K562 (cell line): Measurements from ENCODE around the gene PTPN13.

Experiments
- E4F1 ChIP-seq: fragments of 250-450 bp; sonication (Bioruptor Pico); IDR thresholded peaks from 2 replicates; pipeline ENCODE4 v1.5.0; 2021; ENCODE audit warnings: mild to moderate bottlenecking, borderline replicate concordance
- EP300 ChIP-seq: IDR thresholded peaks from 2 replicates; pipeline ENCODE4 v1.6.1; 2012; ENCODE audit warnings: low read length, improper control_type of control experiment
- EZH2 ChIP-seq: IDR thresholded peaks from 2 replicates; pipeline ENCODE4 v1.6.1; 2012; ENCODE audit warnings: low read depth, mild to moderate bottlenecking, inconsistent platforms, low read length, borderline replicate concordance
- KAT2B ChIP-seq: IDR thresholded peaks from one replicate; pipeline ENCODE4 v1.6.1; 2012; ENCODE audit warnings: low read depth, mild to moderate bottlenecking, control low read depth, inconsistent platforms, low read length, moderate library complexity
- PBX2 ChIP-seq, 2 experiments: IDR thresholded peaks in 1 of 2; conservative IDR thresholded peaks in 1 of 2; 2 replicates each; pipeline ENCODE4 v1.6.1; 2016; ENCODE audit warnings: low read depth in 2 of 2, mild to moderate bottlenecking in 1 of 2, missing compliant biosample characterization in 1 of 2, missing genetic modification characterization in 1 of 2, moderate library complexity in 1 of 2
- POLR2A ChIP-seq: fragments of 450-650 bp; conservative IDR thresholded peaks from 2 replicates; pipeline ENCODE4 v1.6.1; 2016
- RAD21 ChIP-seq, 2 experiments: fragments of 250-450 bp in 1 of 2; fragments of 450-650 bp in 1 of 2; sonication (Bioruptor Pico) in 1 of 2; formaldehyde crosslinking in 1 of 2; IDR thresholded peaks in 1 of 2; conservative IDR thresholded peaks in 1 of 2; 2 replicates each; pipeline versions ENCODE4 v1.4.0 to v1.8.0; 2020 to 2022; ENCODE audit warnings: mild to moderate bottlenecking in 2 of 2, moderate library complexity in 1 of 2
- SPI1 ChIP-seq: IDR thresholded peaks from 2 replicates; pipeline ENCODE4 v1.6.1; 2011; ENCODE audit warnings: low read depth, low read length, control low read depth, borderline replicate concordance
- TAF1 ChIP-seq: IDR thresholded peaks from 2 replicates; pipeline ENCODE4 v1.6.1; 2011; ENCODE audit warnings: mild to moderate bottlenecking, low read length, moderate library complexity; ENCODE audit not compliant: insufficient read depth, control insufficient read depth, severe bottlenecking; ENCODE audit errors: extremely low read depth
- U2AF1 ChIP-seq: fragments of 200-400 bp; formaldehyde crosslinking; optimal IDR thresholded peaks from 2 replicates; pipeline ENCODE3; 2017; ENCODE audit warnings: mild to moderate bottlenecking, low read depth, low read length, moderate library complexity
- ZNF184 ChIP-seq: sonication (generic); formaldehyde crosslinking; IDR thresholded peaks from 2 replicates; pipeline ENCODE4 v1.5.0; 2020; ENCODE audit warnings: missing genetic modification reagents
- TF ChIP-seq, protein P1 (sequence below): fragments of 450-650 bp; IDR thresholded peaks from 2 replicates; pipeline ENCODE4 v1.6.1; 2018; ENCODE audit warnings: mild to moderate bottlenecking, low read depth; ENCODE audit not compliant: partially characterized antibody

DNA sequence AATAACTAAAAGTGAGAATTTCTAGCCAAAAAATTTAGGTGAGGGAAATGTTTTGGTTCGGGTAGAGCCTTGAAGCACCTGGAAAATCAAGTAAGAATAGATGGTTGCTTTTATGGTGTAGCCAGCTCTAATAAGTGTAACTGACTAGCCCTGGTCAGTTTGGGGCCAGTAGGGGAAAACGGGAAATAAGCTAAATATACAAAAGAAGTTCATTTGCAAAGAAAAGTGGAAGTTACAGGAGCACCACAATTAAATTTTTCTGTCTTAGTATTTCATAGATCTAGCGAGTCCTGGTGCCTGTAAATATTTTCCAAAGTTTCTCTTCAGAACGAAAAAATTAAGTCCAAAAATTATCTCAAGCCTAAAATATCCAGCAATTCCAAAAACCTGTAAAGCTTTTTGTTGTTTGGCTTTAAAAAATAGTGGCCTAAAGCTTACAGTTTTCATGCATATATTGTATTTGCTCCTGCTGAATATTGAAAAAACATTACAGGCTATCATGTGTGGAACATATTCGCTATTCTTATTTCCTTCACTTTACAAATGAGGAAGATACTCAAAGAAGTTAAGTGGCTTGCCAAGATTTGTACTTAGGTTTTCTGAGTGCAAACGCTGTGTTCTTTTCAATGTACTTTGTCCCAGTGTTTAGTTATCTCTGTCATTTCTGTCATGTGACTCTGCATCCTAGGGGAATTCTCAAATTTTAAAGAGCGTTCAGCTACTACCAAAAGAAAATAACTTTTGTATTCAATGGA, 7.3 kb upstream of the PTPN13 start:
- no peak for TF ChIP-seq PBX2 (CRISPR knock-in tag; IDR thresholded peaks at IDR 0.05; ENCODE audit: low read depth)
- no peak for TF ChIP-seq PBX2 (tag; conservative IDR thresholded peaks at IDR 0.05; ENCODE audit: low read depth)
- TF ChIP-seq ZNF184, result no peak
- TF ChIP-seq POLR2A, result no peak
- no peak for TF ChIP-seq EP300
- no peak for TF ChIP-seq SPI1
- TF ChIP-seq, protein P1, sequence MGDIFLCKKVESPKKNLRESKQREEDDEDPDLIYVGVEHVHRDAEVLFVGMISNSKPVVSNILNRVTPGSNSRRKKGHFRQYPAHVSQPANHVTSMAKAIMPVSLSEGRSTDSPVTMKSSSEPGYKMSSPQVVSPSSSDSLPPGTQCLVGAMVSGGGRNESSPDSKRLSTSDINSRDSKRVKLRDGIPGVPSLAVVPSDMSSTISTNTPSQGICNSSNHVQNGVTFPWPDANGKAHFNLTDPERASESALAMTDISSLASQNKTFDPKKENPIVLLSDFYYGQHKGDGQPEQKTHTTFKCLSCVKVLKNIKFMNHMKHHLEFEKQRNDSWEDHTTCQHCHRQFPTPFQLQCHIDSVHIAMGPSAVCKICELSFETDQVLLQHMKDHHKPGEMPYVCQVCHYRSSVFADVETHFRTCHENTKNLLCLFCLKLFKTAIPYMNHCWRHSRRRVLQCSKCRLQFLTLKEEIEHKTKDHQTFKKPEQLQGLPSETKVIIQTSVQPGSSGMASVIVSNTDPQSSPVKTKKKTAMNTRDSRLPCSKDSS, result no peak
- TF ChIP-seq E4F1, result no peak
- no peak for TF ChIP-seq U2AF1
- TF ChIP-seq RAD21 (CRISPR knock-in tag; conservative IDR thresholded peaks at IDR 0.05 in 1 of 2, IDR thresholded peaks at IDR 0.05 in 1 of 2), result no peak
- no peak for TF ChIP-seq KAT2B
- no peak for TF ChIP-seq TAF1
- TF ChIP-seq EZH2, result no peak
